GM19023 (cell line): ENCODE data around the gene ELMO3.
A peak's percentile ranks its signal among the peaks of the same experiment; 100 is the strongest.

Experiments
- ATAC-seq: cut with Tn5 transposase; IDR thresholded peaks from one replicate; pipeline ENCODE4 v1.9.1; 2021; ENCODE audit warnings: mild to moderate bottlenecking, moderate library complexity; ENCODE audit not compliant: unreplicated experiment

The ELMO3 gene, protein sequence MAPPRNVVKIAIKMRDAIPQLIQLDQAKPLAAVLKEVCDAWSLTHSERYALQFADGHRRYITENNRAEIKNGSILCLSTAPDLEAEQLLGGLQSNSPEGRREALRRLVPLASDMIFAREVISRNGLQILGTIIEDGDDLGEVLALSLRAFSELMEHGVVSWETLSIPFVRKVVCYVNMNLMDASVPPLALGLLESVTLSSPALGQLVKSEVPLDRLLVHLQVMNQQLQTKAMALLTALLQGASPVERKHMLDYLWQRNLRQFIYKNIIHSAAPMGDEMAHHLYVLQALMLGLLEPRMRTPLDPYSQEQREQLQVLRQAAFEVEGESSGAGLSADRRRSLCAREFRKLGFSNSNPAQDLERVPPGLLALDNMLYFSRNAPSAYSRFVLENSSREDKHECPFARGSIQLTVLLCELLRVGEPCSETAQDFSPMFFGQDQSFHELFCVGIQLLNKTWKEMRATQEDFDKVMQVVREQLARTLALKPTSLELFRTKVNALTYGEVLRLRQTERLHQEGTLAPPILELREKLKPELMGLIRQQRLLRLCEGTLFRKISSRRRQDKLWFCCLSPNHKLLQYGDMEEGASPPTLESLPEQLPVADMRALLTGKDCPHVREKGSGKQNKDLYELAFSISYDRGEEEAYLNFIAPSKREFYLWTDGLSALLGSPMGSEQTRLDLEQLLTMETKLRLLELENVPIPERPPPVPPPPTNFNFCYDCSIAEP

DNA sequence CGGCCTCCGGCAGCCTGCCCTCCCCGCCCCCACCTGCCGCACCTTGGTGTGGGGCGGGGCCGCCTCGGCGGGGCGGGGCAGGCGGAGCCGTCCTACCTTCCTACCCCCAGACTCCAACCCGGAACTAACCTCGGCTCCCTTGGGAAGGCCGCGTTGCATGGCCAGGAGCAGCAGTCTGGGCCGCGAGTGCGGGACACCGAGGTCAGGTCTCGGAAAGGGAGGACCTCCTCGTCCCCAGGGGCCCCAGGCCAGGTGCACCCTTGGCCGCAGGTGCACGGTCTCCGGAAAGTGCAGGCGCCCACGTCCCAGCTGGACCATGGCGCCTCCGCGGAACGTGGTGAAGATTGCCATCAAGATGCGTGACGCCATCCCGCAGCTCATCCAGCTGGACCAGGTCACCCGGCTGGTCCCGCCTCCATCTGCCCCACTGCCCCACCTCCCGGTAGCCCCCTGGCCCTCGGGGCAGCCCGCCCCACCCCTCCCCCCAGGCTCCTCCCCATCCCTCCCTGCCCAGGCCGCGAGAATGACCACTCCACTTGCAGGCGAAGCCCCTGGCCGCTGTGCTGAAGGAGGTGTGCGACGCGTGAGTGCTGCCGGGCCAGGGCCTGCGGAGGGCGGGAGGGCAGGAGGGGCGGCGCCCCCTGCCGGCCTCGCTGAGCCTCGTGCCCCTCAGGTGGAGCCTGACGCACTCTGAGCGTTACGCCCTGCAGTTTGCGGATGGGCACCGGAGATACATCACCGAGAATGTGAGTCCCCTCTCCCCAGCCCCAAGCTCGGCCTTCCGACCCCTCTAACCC is at the start of gene ELMO3:
TSS of gene ELMO3 (plus strand) at position 121 of the 797 bp plus-strand sequence. CDS start at position 317, 196 bp downstream.
- no peak for ATAC-seq

DNA sequence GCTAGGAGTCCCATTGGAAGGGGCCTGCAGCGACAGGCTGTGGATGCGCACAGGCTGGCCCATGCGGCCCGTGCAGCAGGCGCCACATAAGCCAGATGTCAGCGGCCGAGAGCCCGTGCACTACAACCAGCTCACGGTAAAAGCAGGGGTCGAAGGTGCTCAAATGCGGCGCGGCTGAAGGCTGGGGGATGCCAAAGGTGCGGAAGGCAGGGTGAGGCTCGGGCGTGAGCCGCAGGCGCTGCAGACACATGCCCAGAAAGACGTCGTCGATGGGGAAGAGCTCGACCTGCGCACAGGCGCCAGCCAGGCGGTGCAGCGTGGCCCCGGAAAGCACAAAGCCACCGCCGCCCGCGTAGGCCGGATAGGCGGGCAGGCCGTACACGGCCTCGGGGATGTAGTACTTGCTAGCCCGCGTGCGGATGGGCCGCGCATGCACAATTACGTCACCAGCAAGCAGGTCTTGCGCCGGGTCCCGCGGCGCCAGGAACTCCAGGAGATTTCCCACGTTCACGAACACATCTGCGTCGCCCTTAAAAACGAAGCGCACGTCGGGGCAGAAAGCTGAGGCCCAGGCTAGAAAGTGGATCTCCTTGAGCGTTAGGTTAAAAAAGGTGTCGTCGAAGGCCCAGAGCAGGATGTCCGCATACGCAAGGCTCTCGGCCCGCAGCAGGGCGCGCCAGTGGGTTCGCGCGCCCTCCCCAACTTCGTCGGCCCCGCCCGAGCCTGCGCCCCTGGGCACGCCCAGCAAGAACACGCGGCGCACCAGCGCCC is 49.5 kb upstream of the ELMO3 start:
- no peak for ATAC-seq

DNA sequence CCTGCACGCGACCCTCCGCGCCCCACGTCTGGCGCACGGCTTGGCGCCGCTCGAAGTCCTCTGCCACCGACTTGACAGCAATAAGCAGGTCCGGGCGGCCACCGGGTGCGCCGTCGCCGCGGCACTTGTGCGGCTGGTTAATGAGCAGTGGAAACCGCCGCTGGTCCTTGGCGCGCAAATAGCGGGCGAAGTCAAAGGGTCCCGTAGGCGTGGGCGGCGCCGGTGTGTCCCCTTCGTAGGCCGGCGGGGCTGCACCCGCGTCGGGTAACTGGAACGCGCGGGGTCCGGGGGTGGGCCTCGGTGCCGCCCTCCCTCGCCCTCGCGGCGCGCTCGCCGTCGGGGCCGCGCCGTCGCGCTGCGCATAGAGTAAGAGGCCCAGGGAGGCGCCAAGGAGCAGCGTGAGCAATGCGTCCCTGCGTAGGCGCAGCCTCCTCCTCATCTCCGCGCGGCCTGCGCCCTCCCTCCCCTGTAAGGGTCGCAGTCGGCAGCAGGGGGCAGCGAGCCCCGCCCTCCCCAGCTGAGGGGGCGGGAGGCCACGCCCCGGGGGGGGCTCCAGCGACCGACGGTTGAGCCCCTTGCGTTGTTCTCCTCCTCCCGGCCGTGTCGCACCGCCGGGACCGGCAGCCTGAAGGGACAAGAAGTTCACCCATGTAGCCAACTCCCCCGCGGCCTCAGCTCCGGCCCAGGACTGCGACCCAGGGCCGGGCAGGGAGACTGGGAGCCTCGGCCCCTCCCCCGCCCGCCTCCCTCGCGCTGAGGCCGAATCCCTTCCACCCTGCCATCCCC is 48.7 kb upstream of the ELMO3 start:
- peak; percentile 46 for ATAC-seq

DNA sequence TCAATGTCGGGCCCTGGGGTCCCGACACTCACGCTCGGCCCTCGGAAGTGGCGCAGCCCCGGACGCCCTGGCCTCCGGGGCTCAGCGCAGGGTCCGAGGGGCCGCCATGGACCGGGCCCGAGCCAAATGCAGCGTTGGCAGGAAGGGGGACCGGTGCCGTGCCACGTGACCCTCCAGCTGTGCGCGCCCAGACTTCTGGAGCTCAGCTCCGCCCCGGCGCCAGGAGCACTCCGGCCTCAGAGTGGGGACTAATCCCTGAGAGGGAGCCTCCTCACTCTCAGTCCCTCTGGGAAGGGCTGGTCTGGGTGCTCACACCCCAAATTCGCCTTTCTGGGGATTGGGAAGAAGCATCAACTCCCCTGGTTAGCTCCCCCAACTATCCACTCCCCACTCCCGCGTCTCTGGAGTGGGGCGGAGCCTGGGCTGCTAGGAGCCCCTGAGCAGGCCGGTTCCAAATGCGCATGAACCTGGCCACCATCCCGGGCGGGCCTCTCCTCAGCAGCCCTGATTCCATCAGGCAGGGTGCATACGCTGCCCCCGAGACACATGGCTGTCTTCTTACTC is 48.0 kb upstream of the ELMO3 start, which contains the start of gene B3GNT9:
TSS of gene B3GNT9 (minus strand) at position 166 of the 564 bp plus-strand sequence. CDS start 513 bp downstream, outside the sequence.
- ATAC-seq = peak; percentile 65

DNA sequence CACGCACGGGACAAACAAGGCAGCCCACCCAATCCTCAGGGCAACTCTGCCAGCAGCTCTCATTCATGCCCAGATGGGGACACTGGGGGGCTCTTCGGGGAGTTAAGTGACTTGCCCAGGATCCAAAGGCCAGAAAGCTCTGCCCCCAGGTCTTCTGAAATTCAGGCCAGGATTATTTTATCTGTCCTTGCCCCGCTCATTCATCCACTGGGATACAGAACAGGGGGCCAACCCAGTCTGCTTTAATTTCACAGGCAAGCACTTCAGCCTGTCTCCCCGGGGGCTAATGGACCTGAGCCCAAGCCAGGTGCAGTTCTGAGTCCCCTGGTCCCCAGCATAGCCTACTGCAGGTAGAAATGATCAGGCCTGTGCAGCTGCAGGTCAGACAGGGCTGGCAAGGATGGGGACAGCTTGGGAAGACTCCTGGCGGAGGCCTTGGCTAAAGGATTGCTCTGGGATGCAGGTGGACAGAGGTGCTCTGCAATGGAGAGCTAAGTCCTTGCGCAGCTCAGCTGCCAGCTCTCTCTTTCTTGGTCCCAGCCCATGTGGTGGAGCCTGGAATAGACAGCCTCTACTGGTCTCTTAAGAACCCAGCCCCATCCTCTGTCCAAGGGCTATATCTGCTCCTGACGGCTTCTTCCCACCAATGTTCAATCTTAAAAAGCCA is 47.4 kb upstream of the ELMO3 start:
- no peak for ATAC-seq

DNA sequence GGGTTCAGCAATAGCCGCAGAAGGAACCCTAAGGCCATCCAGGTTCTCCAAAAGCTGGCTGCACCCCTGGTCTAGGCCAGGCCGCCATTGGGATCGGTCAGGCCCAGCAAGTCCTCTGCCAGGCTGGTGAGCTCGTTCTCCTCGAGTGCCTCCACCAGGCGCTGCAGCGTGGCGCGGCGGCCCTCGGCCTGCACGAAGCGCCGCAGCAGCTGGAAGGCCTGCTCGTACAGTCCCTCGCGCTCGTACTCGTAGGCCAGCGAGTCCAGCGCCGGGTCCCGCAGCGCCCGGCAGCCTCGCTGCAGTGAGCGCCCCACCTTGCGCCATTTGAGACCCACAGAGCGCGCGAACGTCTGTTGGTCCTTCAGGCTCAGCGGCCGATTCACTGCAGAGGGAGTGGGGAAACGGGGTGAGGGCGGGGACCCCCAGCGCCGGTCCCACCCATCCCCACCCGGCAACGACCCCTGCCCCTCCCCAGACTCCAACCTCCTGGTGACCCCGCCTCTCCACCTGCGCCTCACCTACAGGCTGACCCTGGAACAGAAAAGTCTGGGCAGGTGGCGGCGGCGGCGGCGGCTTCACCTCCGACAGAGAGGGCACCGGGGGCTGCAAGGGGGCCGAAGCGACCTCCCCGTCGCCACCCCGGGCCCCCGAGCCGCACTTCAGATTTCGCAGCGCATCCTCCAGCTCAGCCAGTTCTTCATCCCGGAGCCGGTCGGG is 44.2 kb upstream of the ELMO3 start:
- no peak for ATAC-seq

DNA sequence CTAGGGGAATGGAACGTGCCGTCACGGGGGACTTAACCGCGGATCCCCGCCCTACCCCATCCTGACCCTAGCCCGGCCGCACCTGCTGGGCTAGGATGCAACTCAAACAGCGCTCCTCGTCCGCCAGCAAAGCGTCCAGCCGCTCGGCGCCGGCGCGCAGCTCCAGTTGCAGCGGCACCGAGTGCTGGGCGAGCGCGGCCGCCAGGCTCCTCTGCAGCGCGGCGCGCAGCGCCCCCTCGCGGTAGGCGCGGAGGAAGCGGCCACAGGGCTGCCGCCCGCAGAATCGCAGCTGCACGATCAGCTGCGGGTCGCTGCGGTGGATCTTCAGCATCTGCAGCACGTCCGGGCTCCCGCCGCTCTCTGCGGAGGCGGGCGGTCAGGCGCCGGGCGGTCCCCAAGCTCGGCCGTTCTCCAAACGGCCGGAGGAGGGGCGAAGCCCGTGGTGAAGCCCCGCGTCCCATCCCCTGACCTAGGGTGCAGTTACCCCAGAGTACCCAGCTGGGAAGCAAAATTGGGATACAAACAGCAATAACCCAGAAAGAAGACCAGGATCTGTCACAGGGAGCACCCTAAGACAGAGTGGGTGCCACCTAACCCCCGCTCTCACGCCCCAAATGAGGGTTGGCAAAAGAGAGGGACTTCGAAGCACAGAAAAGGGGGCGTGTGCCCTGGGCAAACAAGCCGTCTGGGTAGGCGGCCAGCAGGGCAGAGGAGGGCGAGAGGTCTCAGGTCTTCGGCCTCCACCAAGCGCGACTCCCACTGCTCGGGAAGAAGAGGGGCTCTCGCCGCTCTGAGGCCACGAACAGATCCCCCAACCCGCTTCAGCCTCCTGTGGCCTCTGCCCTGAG is 43.4 kb upstream of the ELMO3 start:
- no peak for ATAC-seq

DNA sequence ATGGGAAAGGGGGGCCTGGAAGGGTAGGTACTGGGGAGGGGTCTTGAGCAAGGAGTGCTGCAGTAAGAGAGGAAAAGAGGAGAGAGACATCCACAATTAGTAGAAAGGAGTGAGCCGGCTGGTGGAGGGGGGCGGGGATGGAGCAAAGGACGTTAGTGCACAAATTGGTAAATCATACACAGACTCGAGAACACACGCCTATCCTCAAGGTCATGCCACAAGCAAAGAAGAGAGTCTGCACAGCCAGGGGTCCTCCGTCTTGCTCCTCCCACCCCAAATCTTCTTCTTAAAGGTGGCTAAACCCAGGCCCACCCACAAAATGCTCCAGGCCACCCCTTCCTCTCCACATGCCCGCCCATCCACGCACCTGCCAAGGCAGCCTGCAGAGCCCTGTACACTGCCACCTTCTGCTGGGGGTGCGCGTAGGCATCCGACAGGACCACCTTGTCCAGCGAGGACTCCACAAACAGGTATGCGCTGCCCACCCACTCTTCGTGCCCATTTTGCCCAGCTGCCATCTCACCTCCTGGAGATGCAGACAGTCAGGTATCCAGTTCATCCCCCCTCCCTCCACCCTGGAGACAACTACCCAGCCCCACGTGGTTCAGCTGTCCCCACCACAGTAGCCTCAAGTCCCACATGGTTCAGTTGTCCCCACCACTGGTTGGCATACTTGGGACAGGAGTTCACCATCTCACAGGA is 42.6 kb upstream of the ELMO3 start:
- ATAC-seq = no peak

DNA sequence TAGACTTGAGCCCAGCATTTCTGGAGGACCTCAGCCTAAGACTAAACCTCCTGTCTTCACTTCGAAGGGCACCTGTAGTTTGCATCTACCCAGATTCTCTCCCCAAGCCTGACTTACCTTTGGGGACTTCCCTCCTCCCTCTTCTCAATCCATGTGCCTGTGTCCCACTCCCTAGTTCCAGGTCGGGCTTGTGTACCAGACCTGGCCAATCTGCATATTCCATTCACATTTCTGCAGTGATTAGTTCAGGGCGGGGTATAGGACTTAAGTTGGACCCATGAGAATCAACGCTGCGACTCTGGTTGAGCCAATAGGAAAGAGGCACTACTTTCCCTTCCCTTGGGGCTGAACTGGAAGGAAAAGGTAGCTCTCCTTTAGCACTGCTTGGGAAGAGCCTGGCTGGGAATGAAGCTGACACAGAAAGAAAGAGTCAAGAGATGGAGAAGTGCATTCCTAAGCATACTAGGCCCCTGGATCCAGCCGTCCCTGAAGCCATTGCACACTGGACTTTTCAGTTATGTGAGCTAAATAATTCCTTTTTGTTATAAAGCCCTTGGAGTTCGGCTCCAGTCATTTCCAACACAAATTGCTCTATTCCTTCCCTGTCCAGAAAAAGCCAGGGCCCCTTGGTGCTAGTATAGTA is 41.7 kb upstream of the ELMO3 start:
- no peak for ATAC-seq

DNA sequence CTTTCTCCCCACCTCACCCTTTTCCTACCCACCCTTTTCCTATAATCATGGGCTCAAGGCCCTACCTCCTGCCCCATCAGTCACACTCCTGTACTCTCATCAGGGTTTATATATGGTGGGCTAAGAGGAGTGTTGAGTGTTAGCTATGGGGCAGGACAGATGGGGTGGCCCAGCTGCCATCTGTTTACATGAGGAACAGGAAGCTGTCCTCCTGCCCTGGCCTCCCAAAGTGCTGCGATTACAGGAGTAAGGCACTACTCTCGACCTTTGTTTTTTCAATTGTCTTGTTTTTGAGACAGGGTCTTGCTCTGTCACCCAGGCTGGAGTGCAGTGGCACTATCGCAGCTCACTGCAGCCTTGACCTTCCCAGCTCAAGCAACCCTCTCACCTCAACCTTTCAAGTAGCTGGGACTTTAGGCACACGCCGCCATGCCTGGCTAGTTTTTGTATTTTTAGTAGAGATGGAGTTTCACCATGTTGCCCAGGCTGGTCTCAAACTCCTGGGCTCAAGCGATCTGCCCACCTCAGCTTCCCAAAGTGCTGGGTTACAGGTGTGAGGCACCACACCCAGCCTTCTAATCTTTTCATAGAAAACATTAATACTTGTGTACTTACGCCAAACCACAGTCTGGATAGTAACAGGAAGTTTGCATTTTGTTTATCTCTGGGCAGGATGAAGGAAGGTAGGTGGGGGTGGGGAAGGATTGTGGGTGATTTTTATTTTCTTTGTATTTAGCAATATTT is 40.9 kb upstream of the ELMO3 start:
- ATAC-seq = no peak

DNA sequence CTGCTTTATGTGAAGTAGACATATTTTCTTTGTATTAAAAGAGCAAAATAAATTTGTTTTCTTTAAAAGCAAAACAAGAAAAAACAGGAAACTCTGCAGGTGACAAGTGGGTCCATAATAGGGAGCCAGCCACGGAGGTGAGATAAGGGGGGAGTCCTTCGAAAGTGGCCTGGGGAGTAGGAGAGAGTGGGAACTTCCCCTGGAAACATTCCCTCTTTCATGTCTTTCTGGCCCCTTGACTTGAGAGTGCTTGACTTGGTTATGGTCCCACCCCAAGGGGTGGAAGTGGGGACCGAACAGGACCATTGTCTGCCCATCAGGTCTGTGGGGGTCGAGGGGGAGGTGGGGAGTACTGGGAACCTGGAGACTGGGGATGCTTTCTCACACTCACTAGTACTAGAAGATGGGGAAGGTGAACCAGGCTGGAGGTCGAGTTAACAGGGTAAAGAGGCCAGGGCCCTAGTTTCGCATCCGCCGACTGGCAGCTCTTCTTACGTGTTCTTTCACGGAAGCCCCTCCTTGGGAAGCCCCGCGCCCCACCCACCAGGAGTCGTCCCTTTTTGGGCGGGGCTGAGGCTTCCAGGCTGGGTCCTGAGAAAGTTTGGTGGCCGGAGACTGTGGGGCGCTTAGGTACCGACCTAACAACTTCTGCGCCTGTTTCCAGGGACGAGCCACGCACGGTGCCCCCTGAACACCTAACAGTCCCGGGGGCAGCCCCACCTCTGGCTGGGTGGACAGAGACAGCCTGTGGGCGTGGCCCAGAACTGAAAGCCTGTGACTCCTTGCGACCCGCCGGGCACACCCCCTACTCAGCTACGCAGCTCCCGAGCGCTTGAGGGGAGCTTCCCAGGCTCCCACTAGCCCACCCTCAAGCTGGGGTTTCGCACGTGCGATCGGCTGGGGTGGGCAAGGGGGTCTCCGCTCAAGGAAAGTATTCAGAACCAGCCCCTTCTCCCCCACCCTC is 40.0 kb upstream of the ELMO3 start:
- ATAC-seq = peak; percentile 39

DNA sequence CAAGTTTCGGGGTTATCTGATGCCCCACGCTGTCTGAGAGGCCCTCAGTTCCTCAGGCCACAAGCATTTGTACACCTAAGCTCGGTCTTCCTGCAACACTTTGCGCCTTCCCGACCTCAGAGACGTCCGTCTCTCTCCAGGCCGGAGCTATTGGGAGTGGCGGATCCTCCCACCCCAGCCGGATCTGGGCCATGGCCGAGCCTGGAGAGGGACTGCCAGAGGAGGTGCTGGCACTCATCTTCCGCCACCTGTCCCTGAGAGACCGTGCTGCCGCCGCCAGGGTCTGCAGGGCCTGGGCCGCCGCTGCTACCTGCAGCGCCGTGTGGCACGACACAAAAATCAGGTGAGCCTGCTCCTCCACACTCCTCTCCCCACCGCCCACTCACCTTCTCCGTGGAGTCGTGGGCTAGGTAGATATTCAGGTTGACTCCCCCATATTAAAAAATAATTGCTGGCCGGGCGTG is 37.3 kb upstream of the ELMO3 start:
- ATAC-seq = no peak

DNA sequence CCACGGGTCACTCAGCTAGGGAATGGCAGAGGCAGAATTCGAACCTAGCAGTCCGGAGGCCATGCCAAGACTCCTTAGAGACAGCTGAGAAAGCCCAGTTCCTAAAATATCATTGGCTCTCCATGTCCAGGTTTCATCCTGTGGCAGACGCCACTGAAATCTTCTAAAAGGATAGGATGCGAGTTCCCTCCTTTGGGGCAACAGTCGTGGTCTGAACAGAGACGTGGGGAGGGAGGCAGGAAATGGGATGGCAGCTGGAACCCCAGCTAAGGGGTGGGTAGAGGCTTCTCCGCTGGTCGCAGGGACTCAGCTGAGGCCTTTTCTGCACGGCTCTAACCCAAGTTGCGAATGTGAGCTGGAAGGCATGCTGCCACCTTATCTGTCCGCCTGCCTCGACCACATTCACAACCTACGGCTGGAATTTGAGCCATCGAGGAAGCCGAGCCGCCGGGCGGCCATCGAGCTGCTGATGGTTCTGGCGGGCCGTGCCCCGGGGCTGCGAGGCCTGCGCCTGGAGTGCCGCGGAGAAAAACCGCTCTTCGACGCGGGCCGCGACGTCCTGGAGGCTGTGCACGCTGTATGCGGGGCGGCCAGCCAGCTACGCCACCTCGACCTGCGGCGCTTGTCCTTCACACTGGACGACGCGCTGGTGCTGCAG is 36.3 kb upstream of the ELMO3 start:
- no peak for ATAC-seq
